Ovary (tissue), 3 donors: ENCODE measurements around the gene ADIRF.

Experiments used
- EP300 ChIP-seq: sonication (generic); formaldehyde crosslinking; IDR thresholded peaks from one replicate; pipeline ENCODE4 v1.6.1; 2017; ENCODE audit warnings: antibody characterized with exemption
- TF ChIP-seq, protein P1 (sequence below), 3 donors: fragments of 450-650 bp in 2 of 3; fragments of 200-600 bp in 1 of 3; IDR thresholded peaks; one replicate each; pipeline versions ENCODE4 v1.5.1 to v1.8.0; 2016 to 2022; ENCODE audit warnings: antibody characterized with exemption in 3 of 3, mild to moderate bottlenecking in 1 of 3
- donor health status: DM: no; HTN: no; CAD: no.

DNA sequence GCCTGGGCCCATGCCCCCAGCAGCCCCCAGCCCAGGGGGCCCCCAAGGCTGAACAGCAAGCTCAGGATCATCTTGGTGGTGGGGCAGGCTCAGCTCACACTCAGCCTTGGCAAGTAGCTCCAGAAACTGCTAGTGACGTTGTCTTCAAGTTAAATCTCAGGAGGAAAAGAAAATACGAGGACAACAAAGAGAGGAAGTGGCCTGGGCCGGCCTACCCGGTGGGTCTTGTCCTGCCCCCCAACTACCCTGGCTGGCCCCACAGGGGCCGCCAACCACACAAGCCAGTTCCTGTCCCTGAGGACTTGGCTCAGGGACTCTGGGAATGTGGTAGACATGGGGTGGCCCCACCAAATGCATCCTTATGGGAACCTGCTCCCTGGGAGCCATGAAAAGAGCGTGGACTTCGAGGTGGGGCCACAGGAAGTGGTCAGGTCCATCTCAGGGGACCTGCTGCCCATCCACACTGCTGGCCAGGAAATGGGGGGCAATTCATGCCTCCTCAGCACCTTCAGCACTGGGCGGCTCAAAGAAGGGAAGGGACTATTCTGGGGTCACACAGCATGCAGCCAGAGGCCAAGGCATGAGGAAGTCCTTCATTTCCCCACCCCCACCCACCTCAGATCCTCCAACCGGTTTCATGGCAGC, 10.7 kb upstream of the ADIRF start, which contains the start of gene MMRN2:
- no peak for TF ChIP-seq EP300
- TF ChIP-seq, protein P1, sequence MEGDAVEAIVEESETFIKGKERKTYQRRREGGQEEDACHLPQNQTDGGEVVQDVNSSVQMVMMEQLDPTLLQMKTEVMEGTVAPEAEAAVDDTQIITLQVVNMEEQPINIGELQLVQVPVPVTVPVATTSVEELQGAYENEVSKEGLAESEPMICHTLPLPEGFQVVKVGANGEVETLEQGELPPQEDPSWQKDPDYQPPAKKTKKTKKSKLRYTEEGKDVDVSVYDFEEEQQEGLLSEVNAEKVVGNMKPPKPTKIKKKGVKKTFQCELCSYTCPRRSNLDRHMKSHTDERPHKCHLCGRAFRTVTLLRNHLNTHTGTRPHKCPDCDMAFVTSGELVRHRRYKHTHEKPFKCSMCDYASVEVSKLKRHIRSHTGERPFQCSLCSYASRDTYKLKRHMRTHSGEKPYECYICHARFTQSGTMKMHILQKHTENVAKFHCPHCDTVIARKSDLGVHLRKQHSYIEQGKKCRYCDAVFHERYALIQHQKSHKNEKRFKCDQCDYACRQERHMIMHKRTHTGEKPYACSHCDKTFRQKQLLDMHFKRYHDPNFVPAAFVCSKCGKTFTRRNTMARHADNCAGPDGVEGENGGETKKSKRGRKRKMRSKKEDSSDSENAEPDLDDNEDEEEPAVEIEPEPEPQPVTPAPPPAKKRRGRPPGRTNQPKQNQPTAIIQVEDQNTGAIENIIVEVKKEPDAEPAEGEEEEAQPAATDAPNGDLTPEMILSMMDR (IDR thresholded peaks at IDR 0.05) = no peak
